ENCODE data around the gene CDK5RAP1.

CDK5RAP1 gene

GRCh38 chr20:33339515-33340058 is 61.7 kb downstream of the CDK5RAP1 start:
- no peak for TF ChIP-seq CTCF (conservative IDR thresholded peaks at IDR 0.05; ENCODE audit: low read depth, low read length)
- DNase-seq (ENCODE audit: low read depth): no peak
- H3K4me3 ChIP-seq (ENCODE audit: low read length): no peak overlapping the region

- no peak for TF ChIP-seq CTCF (conservative IDR thresholded peaks at IDR 0.05; ENCODE audit: low read depth, low read length)
These were observed 62.7 kb downstream of the CDK5RAP1 start for GRCh38 chr20:33338467-33339258.

GRCh38 chr20:33337531-33338165 is 63.7 kb downstream of the CDK5RAP1 start:
- no peak for TF ChIP-seq CTCF (conservative IDR thresholded peaks at IDR 0.05; ENCODE audit: low read depth, low read length)
- DNase-seq (ENCODE audit: low read depth): no peak
- no peak overlapping the region for H3K4me3 ChIP-seq (ENCODE audit: low read length)

More at GRCh38 chr20:33338467-33339258, 62.7 kb downstream of the CDK5RAP1 start:
- DNase-seq (ENCODE audit: low read depth): no peak
- H3K4me3 ChIP-seq (ENCODE audit: low read length): no peak overlapping the region

- TF ChIP-seq CTCF (conservative IDR thresholded peaks at IDR 0.05; ENCODE audit: low read depth, low read length): no peak
- no peak for DNase-seq (ENCODE audit: low read depth)
- H3K4me3 ChIP-seq (ENCODE audit: low read length): no peak overlapping the region
These were observed 64.2 kb downstream of the CDK5RAP1 start for GRCh38 chr20:33337119-33337518.

GRCh38 chr20:33336375-33336774 is 64.9 kb downstream of the CDK5RAP1 start:
- no peak for DNase-seq (ENCODE audit: low read depth)
- H3K4me3 ChIP-seq (ENCODE audit: low read length): no peak overlapping the region
- TF ChIP-seq CTCF (conservative IDR thresholded peaks at IDR 0.05; ENCODE audit: low read depth, low read length): no peak

GRCh38 chr20:33334111-33334510 is 67.2 kb downstream of the CDK5RAP1 start:
- TF ChIP-seq CTCF (conservative IDR thresholded peaks at IDR 0.05; ENCODE audit: low read depth, low read length): no peak
- DNase-seq (ENCODE audit: low read depth): no peak
- no peak overlapping the region for H3K4me3 ChIP-seq (ENCODE audit: low read length)
